HG02870 (cell line): ENCODE data around the gene MKX.
"Not testable (repeated sequence)": the region's sequence is repeated elsewhere in the genome, so short reads cannot be mapped to it uniquely, and the experiment has no call there.

Experiments used
- ATAC-seq: cut with Tn5 transposase; IDR thresholded peaks from one replicate; pipeline ENCODE4 v1.9.1; 2021; ENCODE audit warnings: mild to moderate bottlenecking, moderate library complexity; ENCODE audit not compliant: unreplicated experiment

The MKX gene

GRCh38 chr10:27695088-27695487, 50.5 kb downstream of the MKX start:
- ATAC-seq, result no peak

- no peak for ATAC-seq
Measured at GRCh38 chr10:27692663-27693062, 53.0 kb downstream of the MKX start.

GRCh38 chr10:27688991-27689390, 56.6 kb downstream of the MKX start:
- no peak for ATAC-seq

GRCh38 chr10:27688276-27688675, 57.3 kb downstream of the MKX start:
- no peak for ATAC-seq

- ATAC-seq, result no peak
Measured at GRCh38 chr10:27687743-27688142, 57.9 kb downstream of the MKX start.

GRCh38 chr10:27687326-27687725, 58.3 kb downstream of the MKX start:
- no peak for ATAC-seq

- ATAC-seq, result no peak
Measured at GRCh38 chr10:27685681-27686080, 59.9 kb downstream of the MKX start.

GRCh38 chr10:27683226-27683625, 62.4 kb downstream of the MKX start:
- ATAC-seq, result no peak

- ATAC-seq, result not testable (repeated sequence)
Measured at GRCh38 chr10:27681795-27682194, 63.8 kb downstream of the MKX start.

GRCh38 chr10:27680691-27681605, 64.7 kb downstream of the MKX start:
- no peak for ATAC-seq

GRCh38 chr10:27680006-27680557, 65.5 kb downstream of the MKX start:
- no peak for ATAC-seq

GRCh38 chr10:27679369-27679912, 66.2 kb downstream of the MKX start:
- ATAC-seq, result no peak

GRCh38 chr10:27678166-27678565, 67.5 kb downstream of the MKX start:
- no peak for ATAC-seq

GRCh38 chr10:27673065-27673464, 72.6 kb downstream of the MKX start:
- ATAC-seq, result no peak

GRCh38 chr10:27671821-27672220, 73.8 kb downstream of the MKX start:
- no peak for ATAC-seq

GRCh38 chr10:27664461-27664860, 81.2 kb downstream of the MKX start:
- ATAC-seq, result no peak

GRCh38 chr10:27663621-27664020, 82.0 kb downstream of the MKX start:
- ATAC-seq, result no peak

GRCh38 chr10:27661514-27662286, 83.9 kb downstream of the MKX start:
- ATAC-seq, result no peak

- no peak for ATAC-seq
Measured at GRCh38 chr10:27660711-27661110, 84.9 kb downstream of the MKX start.

GRCh38 chr10:27660268-27660667, 85.4 kb downstream of the MKX start:
- ATAC-seq, result no peak

GRCh38 chr10:27659786-27660185, 85.8 kb downstream of the MKX start:
- ATAC-seq, result no peak
